Stimulated activated CD4-positive, alpha-beta T cell treated with anti-CD3 and anti-CD28 coated beads, Interleukin-15, amount 100 ng/mL, for 24 hours (primary cell): ENCODE results near the gene LRRC74A.

Experiments used
- DNase-seq: peaks from one replicate; pipeline ENCODE4 v3.0.0-alpha.2; 2020

The LRRC74A gene

GRCh38 chr14:76810953-76811400 lies 15.2 kb upstream of the LRRC74A start:
- DNase-seq = peak; percentile 14

- DNase-seq = peak; percentile 11
Observed at GRCh38 chr14:76811561-76811960, 14.6 kb upstream of the LRRC74A start.

DNA sequence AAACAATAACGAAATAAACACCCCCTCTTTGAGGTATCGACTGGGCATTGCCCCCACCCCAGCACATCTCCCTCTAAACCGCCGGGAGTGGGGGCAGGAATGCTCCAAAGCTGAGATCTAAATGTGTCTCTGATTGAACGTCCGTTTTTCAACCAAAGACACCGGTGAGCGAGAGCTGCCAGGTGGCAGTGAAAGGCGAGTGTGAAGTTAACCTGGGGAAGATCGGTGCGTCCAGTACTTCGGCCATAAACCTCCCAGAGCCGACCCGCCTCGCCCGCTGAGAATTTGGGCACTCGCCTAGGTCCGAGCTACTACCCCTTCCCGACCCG lies 14.2 kb upstream of the LRRC74A start:
- DNase-seq = no peak

DNA sequence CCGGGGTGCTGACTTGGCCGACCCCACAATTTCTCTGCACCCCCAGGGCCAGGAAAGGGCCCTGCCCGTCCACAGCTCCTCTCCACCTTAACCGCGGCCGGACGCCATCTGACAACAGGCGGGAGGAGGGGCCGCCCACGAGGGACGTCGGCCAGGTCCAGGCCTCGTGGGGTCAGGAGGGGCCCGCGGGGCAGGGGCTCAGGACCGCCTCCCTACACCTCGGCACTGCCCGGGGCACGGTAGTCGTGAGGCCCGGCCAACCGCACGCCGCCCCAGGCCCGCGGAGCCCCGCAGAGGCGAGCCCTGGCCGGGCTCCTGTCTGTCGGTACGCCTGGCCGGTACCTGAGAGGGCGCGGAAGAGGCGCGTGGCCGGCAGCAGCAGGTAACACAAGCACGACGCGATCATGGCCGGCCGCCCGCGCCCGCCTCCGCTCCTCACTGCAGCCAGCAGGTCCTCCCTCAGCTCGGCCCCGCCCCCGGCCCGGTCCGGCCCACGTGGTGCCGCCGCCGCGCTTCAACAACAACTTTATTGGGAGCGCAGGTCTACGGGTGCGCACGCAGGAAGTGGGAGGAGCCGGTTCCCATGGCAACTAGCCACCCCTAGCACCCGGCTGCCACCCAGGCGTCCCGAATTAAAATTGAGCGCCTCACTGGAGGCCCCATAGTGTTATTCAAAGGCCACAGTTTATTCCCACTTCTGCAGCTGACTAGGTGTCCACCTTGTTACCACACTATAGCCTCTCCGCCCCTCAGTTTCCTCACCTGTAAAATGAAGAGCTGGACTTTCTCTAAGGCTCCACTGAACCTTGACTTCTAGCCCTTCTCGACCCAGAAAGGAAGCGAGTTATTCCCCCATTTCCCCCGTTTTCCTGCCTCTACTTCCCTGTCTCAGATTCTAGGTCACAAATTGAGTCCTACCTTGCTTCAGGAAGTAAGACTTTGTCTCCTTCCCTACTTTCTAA lies 13.5 kb upstream of the LRRC74A start, which contains the start of gene ANGEL1:
Gene ANGEL1 (minus strand): TSS at position 461 of the 962 bp plus-strand sequence. CDS start 55 bp downstream, at position 406.
- DNase-seq = peak; percentile 97

- no peak for DNase-seq
Observed at GRCh38 chr14:76814726-76815645, 11.2 kb upstream of the LRRC74A start.

DNA sequence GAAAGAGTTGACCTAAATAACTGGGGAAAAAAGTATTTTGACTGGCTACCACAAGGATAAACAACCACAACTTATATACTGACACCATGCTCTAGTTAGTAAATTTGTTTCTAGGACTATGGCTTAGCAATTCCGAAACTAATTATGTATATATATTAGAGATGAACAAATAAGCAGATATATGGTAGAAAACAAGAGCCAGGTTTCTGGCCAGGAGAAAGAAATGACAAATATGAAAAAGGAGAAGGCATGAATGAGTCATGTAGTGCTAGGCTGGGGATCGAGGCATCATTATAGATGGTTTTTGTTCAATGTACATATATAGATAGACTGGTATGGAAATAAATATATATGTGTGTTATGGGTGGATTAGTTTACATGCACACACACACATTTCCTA lies 5.5 kb upstream of the LRRC74A start:
- no peak for DNase-seq

DNA sequence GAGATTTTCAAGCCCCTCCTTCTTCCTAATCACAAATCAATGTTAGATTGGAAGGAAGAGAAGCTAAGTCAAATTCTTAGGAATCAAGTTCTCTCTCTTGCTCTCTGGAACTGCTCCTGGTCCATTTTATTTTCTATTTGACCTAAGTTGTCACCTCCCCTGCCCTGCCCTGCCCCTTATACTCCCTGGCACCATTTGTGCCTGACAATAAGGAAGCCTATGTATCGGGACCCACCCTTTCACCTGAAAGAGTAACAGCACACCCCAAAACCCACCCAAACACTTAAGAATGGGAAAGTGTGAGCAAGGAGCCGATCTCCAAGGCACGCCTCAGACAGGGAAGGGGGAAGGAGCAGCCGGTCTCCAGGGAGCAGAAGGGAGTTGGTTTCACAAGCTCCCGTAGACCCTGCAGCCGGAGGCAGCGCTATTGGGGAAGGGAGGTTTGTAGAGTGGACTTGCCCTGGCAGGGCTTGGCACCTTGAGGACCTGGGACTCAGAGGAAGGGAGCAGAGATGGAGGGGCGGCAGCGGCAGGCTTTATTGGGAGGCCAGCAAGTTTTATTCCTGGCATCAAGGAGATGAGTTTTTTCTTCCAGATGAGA lies 1.6 kb downstream of the LRRC74A start:
- no peak for DNase-seq

GRCh38 chr14:76828339-76829012 lies 2.3 kb downstream of the LRRC74A start:
- no peak for DNase-seq

DNA sequence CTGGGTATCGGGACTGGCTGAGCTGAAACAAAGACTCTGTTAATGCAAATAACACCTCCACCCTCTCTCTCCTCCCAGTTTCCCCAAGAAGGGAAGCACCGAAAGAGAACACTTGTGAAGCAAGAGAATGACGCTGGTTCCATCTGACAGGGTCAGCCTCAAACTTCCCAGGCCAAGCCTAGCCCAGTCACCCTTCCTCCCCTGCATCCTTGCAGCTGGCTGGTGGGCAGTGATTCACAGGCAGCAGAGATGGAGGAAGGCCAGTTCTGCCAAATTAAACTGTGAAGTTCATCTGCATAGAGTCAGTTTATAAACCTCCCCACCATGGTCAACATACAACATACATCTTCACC lies 2.8 kb downstream of the LRRC74A start:
- no peak for DNase-seq

GRCh38 chr14:76829650-76830421 lies 3.6 kb downstream of the LRRC74A start:
- no peak for DNase-seq

DNA sequence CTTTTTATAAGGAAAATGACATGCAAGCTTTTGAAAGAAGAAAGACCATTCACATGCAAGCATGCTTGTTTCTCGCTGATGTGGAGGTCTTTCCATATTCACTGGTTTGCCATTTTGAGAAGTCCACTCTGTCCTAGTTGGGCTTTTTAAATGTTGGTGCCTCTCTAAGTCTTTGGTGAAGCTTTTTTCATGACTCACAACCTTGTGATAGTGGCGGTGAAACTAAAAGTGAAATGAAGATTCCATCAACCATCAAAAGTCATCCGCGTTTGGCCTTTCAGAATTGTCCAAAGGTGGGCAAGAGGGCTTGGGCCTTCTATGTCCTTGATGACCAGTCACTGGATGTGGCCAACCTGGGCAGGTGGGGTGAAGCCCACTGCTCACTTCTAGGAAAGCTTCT lies 4.3 kb downstream of the LRRC74A start:
- DNase-seq = no peak

- no peak for DNase-seq
Observed at GRCh38 chr14:76832503-76832988, 6.3 kb downstream of the LRRC74A start.

DNA sequence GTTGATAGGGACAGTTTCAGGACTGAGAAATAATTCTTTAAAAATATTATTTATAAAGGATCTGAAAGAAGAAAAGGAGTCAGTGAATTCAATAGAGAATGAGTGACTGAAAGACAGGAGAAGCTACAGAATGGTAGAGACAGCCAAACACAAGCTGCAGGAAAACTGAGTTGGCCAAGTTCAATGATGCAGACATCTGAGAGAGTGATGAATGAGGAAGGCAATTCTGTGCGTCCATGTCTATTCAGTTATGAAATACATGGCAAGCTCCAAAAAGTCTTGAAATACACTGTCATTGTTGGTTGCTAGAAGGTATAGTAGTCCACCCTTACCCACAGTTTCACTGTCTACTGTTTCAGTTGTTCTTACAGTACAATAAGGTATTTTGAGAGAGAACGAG lies 6.8 kb downstream of the LRRC74A start:
- DNase-seq = no peak

DNA sequence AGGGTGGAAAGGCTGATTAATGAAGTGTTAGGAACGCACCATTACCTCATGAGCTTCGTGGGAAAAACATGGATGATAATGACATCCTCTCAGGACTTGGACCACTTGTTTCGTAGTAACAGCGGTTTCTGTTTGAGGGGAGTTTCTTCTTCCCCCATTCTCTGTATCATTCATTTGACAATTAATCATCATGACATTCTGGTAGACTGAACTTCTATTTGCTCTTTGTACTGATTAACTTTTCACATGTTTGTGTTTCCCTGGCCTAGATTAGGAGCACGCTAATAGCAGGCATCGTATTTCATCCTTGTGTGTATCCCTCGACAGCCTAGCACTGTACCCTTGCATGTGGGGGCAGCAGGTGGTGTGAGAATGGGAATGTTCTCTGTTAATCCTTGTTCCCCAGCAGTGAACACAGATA lies 8.0 kb downstream of the LRRC74A start:
- DNase-seq = no peak

- DNase-seq = no peak
Observed at GRCh38 chr14:76836029-76836630, 9.9 kb downstream of the LRRC74A start.

DNA sequence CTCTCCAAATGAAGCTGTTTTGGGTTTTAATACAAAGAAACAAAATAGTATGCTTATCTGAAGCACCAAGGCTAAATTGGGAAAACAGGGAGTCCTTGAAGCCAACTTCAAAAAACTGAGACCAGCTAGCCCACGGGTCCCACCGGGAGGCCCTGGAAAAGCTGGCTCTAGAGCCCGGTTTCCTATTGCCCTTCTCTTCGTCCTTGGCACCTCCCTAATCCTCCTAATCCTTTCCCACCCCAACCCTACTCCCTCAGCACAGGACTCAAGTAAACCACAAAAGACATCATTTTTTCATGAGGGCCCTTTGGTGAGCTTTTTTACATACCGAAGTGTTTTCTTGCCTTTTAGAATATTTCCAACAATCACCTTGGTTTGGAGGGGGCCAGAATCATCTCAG lies 11.3 kb downstream of the LRRC74A start:
- no peak for DNase-seq

GRCh38 chr14:76842414-76842813 lies 16.2 kb downstream of the LRRC74A start:
- no peak for DNase-seq

DNA sequence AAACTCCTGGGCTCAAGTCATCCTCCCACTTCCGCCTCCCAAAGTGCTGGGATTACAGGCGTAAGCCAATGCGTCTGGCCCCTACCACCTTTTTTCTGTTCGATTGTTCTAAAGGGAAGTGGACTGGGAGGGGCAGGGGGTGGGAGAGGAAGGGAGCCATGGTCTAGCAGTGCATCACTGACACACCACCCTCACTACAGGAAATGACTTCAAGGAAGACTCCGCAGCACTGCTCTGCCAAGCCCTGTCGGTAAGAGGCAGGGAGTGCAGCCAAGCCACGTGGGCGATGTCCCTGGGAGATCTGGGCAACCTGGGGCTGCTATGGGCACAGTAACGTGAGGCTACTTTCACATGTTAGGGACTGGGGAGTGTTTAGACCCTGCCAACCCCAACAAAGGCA lies 18.0 kb downstream of the LRRC74A start:
- peak; percentile 72 for DNase-seq

DNA sequence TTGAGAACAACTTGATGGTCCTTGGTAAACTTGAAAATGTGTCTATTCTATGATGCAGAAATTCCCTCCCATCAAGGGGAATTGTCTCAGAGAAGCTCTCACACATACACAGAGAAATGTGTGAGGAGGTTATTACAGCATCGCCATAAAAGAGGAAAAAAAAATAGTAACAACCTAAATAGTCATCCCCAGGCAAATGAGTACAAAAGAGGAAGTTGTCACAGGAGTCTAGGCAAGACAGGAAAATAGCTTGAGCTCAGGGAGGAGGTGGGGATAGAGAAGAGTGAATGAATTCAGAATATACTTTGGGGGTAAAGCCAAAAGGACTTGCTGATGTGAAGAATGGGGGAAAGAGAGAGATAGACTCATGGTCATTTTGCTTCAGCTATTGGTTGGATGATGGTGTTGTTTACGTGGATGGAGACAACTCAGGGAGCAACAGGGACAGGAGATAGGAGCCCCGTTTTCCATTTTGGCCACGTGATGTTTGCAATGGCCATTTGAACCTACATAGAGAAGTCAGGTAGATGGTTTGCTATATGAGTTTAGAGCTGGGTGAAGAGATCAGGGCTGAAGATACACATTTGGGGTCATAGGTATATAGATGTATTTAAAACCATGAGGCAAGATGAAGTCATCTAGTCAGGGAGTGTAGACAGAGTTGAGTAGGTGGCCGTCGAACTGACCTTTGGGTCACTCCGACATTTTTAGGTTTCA lies 20.3 kb downstream of the LRRC74A start:
- no peak for DNase-seq

GRCh38 chr14:76848879-76849278 lies 22.7 kb downstream of the LRRC74A start:
- DNase-seq = no peak

DNA sequence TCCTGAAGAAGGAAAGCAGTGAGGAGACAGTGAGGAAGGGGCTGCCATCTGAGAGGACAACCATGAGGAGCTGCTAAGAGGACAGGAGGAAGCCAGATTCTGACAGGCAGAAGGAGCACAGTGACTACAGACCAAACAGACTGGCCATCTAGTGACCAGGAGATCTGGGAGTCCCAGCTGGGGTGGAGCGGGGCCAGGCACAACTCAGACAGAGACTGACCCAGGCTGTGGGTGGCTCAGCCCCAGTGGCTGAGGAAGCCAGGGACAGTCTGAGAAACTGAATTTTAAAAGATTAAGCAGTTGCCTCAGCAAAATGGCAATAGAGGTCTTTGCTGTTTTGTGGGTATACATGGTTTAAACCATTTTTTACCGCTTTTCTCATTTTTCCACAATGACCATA lies 28.9 kb downstream of the LRRC74A start:
- DNase-seq = no peak
